Heart right ventricle (tissue), 16 donors: Measurements from ENCODE around the gene BTBD16. TPM values are rescaled to one million over a fixed set of nuclear protein-coding genes. Genes with fewer than 3 reads are reported as not detected.
A peak's percentile ranks its signal among the peaks of the same experiment; 100 is the strongest.

Source experiments
- ATAC-seq, 8 donors: fragments of 200-7000 bp; cut with Tn5 transposase; one replicate each; pipeline ENCODE4 v1.9.1; 2020; ENCODE audit warnings: mild to moderate bottlenecking in 8 of 8, moderate library complexity in 8 of 8, moderate number of reproducible peaks in 1 of 8
- DNase-seq, 2 donors: peaks; one replicate each; pipeline ENCODE4 v3.0.0-alpha.2; 2020
- H3K27ac ChIP-seq, 10 donors: fragments of 200-600 bp; sonication (generic) in 2 of 10; one replicate each; pipeline versions ENCODE4 v1.5.0 to v1.8.0; 2020 to 2022; ENCODE audit warnings: mild to moderate bottlenecking in 3 of 10
- H3K27me3 ChIP-seq, 7 donors: fragments of 200-600 bp; one replicate each; pipeline ENCODE4 v1.8.0; 2021 to 2022; ENCODE audit warnings: mild to moderate bottlenecking in 2 of 7
- H3K36me3 ChIP-seq, 9 donors: fragments of 200-600 bp; sonication (generic) in 1 of 9; one replicate each; pipeline versions ENCODE4 v1.5.0 to v1.8.0; 2020 to 2022; ENCODE audit warnings: mild to moderate bottlenecking in 2 of 9
- H3K4me1 ChIP-seq, 9 donors: fragments of 200-600 bp; sonication (generic) in 1 of 9; one replicate each; pipeline versions ENCODE4 v1.5.0 to v1.8.0; 2020 to 2022; ENCODE audit warnings: mild to moderate bottlenecking in 4 of 9
- H3K4me3 ChIP-seq, 10 donors: fragments of 200-600 bp; sonication (generic) in 2 of 10; one replicate each; pipeline versions ENCODE4 v1.5.0 to v1.8.0; 2020 to 2022; ENCODE audit warnings: mild to moderate bottlenecking in 7 of 10, moderate library complexity in 2 of 10
- H3K9me3 ChIP-seq, 11 donors: fragments of 200-600 bp in 10 of 11; sonication (generic) in 2 of 11; one replicate each; pipeline versions ENCODE4 v1.5.0 to v1.8.0; 2013 to 2022; ENCODE audit warnings: mild to moderate bottlenecking in 2 of 11, control low read depth in 1 of 11, moderate library complexity in 1 of 11
- WGBS, 2 donors: extraction: QIAGEN DNeasy Blood & Tissue Kit; methylation state at CpG; one replicate each; pipeline ENCODE4 v1.1.7; 2013; ENCODE audit warnings: inconsistent platforms in 1 of 2; 5-methylcytosine and 5-hydroxymethylcytosine counted together
- intact Hi-C, 10 donors: fragments of 100-400 bp; cut with DNase I; formaldehyde crosslinking; loops; one replicate each; pipeline versions ENCODE4 v1.11.1 to v1.14.2; 2022
- polyA plus RNA-seq, 2 donors: library from polyadenylated mRNA; stranded (reverse); fragments of 200-250 nt; gene quantifications; one replicate each; pipeline ENCODE4 v1.2.3, GENCODE V29; 2013
- total RNA-seq, 10 donors: library from RNA; stranded (reverse); fragmentation: NEBNext Ultra II Directional in 3 of 10; extraction: Animal tissue kit (Norgen Biotek cat#: 25700) in 3 of 10; gene quantifications; one replicate each; pipeline versions ENCODE4 v1.2.1 to v1.2.4, GENCODE V29; 2021 to 2023
- TF ChIP-seq, protein P1 (sequence below), 9 donors: fragments of 200-600 bp; sonication (generic) in 2 of 9; IDR thresholded peaks; one replicate each; pipeline versions ENCODE4 v1.5.0 to v1.8.0; 2021 to 2022; ENCODE audit warnings: antibody characterized with exemption in 9 of 9, mild to moderate bottlenecking in 5 of 9, moderate library complexity in 1 of 9
- donor health status: Arrhythmogenic right ventricular cardiomyopathy.
- donor health status: ischemic (EF 13 %, LVEDD 7.1; RV severe dilation, severe dysfunction).
- donor health status: healthy with polysubstance abuse.
- donor health status: DM: no; HTN: yes; CAD: no.
- donor health status: DM: no; HTN: no; CAD: no.
- donor health status: ischemic (EF 25% LVEDD 6.9; RV normal size, moderate dysfunction).
- donor health status: ischemic (EF 25% LVEDD 5.7; RV mildly dilated, moderate dysfunction).
- donor health status: healthy.
- donor health status: DM: yes; HTN: yes; CAD: no.
- donor health status: Ischemic cardiomyopathy.
- donor health status: ischemic (EF 35%, LVEDD 5.7; RV mildly dilated, moderate dysfunction).
- donor health status: nonischemic (EF 11% LVEDD 7.7; RV severe dilation, severe dysfunction).
- donor health status: DM: yes; HTN: yes; CAD: no.
- donor health status: PGD.
- donor health status: ischemic (EF 29% LVEDD 5.4; RV normal size, mild dysfunction).
- donor health status: nonischemic (EF 23%, LVEDD 6.1; RV moderate dilation, normal function).

Gene BTBD16
- total and polyA plus RNA-seq, 12 donors: 0.29 to 0.76 TPM; not detected in 10

DNA sequence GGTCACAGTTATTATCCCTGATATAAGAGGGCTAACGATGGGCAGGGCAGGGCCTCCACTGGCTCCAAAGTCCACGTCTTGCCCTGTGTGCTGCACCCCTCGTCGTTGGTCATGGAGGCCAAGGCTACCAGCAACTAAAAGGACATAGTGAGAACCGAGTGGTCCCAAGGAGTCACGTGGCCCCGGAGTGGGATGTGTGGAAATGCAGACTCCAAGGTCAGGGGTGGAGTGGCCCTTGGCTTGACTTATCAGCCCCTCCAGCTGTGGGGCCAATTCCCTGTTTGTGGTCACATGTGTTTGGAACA, 30.7 kb downstream of the BTBD16 start:
- H3K36me3 ChIP-seq: no peaks in the 10 kb centered on the region
- no peaks in the 10 kb centered on the region for H3K27me3 ChIP-seq
- 89 to 95% methylated on average over 7 of the region's 7 CpGs for WGBS, 2 donors
- no peak for DNase-seq
- peaks cover 0 to 11% (median 6%) of the 10 kb centered on the region in 9 donors for H3K4me1 ChIP-seq
- TF ChIP-seq, protein P1, sequence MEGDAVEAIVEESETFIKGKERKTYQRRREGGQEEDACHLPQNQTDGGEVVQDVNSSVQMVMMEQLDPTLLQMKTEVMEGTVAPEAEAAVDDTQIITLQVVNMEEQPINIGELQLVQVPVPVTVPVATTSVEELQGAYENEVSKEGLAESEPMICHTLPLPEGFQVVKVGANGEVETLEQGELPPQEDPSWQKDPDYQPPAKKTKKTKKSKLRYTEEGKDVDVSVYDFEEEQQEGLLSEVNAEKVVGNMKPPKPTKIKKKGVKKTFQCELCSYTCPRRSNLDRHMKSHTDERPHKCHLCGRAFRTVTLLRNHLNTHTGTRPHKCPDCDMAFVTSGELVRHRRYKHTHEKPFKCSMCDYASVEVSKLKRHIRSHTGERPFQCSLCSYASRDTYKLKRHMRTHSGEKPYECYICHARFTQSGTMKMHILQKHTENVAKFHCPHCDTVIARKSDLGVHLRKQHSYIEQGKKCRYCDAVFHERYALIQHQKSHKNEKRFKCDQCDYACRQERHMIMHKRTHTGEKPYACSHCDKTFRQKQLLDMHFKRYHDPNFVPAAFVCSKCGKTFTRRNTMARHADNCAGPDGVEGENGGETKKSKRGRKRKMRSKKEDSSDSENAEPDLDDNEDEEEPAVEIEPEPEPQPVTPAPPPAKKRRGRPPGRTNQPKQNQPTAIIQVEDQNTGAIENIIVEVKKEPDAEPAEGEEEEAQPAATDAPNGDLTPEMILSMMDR (IDR thresholded peaks at IDR 0.05): no peak
- H3K9me3 ChIP-seq: peaks cover 0 to 12% (median 0%) of the 10 kb centered on the region in 11 donors
- peak overlapping the region in 2 of 10 donors; percentile 25 to 68 for H3K27ac ChIP-seq
- H3K4me3 ChIP-seq: no peak overlapping the region
- intact Hi-C loops: loop anchor here in 3 of 10 donors (2.0 to 5.0 kb wide), 3 partner anchors 41 to 261 kb away; partner anchors contain the start of gene DMBT1 (in 1 of the 3)
- ATAC-seq: no peak

DNA sequence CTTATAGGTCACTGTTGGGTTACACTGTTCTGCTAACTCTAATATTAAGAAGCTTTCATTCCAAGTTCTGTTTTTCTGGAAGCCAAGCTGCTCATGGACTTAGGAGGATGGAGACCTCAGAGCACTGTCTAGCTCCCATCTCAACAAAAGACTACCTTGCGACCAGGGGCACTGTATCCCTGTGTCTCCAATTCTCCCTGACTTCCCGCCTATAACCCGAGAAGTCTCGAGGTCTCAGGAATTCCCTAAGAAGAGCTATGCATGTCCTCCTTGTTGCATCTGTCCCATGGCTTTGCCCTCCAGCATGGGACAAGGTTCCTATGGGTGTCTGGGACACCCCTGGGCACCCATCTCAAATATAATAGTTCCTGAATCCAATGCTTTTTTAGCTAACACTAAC, 31.2 kb downstream of the BTBD16 start:
- no peaks in the 10 kb centered on the region for H3K27me3 ChIP-seq
- ATAC-seq: no peak
- H3K4me1 ChIP-seq: peaks cover 0 to 15% (median 8%) of the 10 kb centered on the region in 9 donors
- no peak for DNase-seq
- intact Hi-C loops: loop anchor here in 2 of 10 donors (5.0 kb wide), 2 partner anchors 40 to 260 kb away; partner anchors contain the start of gene DMBT1 (in 1 of the 2)
- H3K4me3 ChIP-seq: no peak overlapping the region
- H3K27ac ChIP-seq: peak overlapping the region in 1 of 10 donors; percentile 68
- H3K9me3 ChIP-seq: peaks cover 0 to 12% (median 0%) of the 10 kb centered on the region in 11 donors
- TF ChIP-seq, protein P1 (IDR thresholded peaks at IDR 0.05): no peak
- no peaks in the 10 kb centered on the region for H3K36me3 ChIP-seq
- 96 to 98% methylated on average over 4 of the region's 4 CpGs for WGBS, 2 donors

DNA sequence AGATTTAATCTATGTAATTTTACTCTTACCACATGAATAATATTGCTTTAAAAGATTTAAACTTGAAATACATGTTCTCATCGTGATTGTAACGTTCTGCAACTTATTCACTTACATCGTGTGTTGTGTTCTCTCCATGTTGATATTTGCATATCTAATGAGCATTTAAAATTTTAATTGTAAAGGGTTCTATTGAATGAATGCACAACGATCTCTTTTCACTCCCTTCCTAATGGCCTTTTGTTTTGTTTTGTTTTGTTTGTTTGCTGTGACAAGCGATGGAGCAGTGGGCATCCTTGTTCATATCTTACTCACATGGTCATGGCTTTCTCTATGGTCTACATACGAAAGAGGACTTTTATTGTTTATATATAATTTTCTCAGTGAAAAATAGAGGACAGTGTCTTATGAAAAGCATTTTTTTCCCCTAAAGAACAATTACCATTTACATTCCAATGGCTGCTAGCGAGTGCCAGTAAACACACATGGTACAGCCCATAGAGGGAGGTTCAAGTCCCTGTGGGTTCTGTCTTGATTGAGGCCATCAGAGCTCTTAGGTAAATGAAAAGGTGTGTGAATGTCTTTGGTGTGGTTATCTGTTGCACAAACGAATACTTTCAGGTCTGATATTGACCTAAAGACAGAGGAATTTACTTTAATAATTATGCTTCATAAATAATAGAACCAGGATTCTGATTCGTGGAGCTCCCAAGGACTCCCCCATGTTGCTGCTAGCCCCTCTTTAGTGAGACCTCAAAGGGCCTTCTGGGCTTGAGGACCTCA, 32.4 kb downstream of the BTBD16 start:
- H3K36me3 ChIP-seq: no peaks in the 10 kb centered on the region
- H3K4me1 ChIP-seq: peaks cover 5 to 26% (median 20%) of the 10 kb centered on the region in 9 donors
- H3K9me3 ChIP-seq: peaks cover 0 to 12% (median 0%) of the 10 kb centered on the region in 11 donors
- no peak overlapping the region for H3K4me3 ChIP-seq
- DNase-seq: no peak
- no peak overlapping the region for H3K27ac ChIP-seq
- no peak for ATAC-seq
- intact Hi-C loops: loop anchor here in 2 of 10 donors (5.0 kb wide), 2 partner anchors 39 to 259 kb away; partner anchors contain the start of gene DMBT1 (in 1 of the 2)
- 88 to 89% methylated on average over 9 of the region's 9 CpGs for WGBS, 2 donors
- H3K27me3 ChIP-seq: no peaks in the 10 kb centered on the region
- TF ChIP-seq, protein P1 (IDR thresholded peaks at IDR 0.05): no peak

DNA sequence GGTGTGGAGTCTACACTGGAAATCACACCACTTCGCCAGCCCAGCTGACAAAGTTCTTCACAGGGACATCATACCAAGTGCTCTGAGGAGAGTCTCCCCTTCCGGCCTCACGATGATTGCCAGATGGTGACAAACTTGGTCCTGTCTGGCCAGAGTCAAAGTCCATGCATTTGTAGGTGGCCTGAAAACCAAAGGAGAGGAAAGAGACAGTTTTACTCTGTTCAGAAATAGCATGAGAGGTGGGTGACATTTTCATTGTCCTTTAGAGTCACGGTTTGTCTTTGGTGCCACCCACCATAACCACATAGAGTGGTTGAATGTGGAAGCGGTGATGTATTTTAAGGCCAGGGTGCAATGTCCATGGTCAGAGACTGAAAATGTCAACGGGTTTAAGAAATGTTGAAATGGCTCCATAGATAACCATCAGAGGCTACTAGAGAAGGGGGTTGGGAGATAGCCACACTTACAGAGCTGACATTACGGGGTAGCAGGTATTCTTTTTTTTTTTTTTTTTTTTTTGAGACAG, 33.0 kb downstream of the BTBD16 start:
- Histone ChIP-seq H3K27ac (no peak overlapping the region), H3K4me1 (peaks cover 9 to 27% (median 20%) of the 10 kb centered on the region in 9 donors), H3K4me3 (no peak overlapping the region), H3K27me3 (no peaks in the 10 kb centered on the region), H3K9me3 (peaks cover 0 to 12% (median 0%) of the 10 kb centered on the region in 11 donors), H3K36me3 (no peaks in the 10 kb centered on the region)
- WGBS, 2 donors: 93 to 94% methylated on average over 7 of the region's 7 CpGs
- no peak for DNase-seq
- TF ChIP-seq, protein P1 (IDR thresholded peaks at IDR 0.05): no peak
- intact Hi-C loops: loop anchor here in 2 of 10 donors (5.0 kb wide), 2 partner anchors 38 to 258 kb away; partner anchors contain the start of gene DMBT1 (in 1 of the 2)
- ATAC-seq: no peak
